SIG-M5 (cell line): Measurements from ENCODE around the gene AGMAT.

ENCODE experiments used
- DNase-seq: peaks from one replicate; lab custom pipeline; 2025; lab: John Stamatoyannopoulos, UW

AGMAT gene

DNA sequence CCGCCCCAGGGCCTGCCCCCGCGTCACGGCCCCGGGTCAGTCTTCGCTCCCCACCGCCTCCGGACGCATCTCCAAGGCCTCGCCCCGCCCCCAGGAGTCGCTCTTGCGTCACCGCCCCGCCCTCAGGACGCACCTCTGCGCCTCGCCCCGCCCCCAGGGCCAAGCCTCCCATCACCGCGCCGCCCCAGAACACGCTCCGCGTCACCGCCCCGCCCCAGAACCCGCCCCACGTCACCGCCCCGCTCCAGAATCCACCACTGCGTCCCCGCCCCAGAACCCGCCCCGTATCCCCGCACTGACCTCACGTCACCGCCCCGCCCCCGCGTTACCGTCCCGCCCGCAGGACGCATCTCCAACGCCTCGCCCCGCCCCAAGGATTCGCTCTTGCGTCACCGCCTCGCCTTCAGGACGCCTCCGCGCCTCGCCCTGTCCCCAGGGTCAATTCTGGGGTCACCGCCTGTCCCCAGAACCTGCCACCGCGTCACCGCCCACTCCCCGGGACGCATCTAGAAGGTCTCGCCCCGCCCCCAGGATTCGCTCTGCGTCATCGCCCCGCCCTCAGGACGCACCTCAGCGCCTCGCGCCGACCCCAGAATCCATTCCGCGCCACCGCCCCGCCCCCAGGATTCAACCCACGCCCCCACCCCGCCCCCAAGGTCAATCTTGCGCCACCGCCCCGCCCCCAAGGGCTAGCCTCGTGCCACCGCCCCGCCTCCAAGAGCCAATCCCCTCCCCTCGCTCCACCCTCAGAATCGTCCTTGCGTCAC, 60.4 kb downstream of the AGMAT start:
- DNase-seq = peak; percentile 73

DNA sequence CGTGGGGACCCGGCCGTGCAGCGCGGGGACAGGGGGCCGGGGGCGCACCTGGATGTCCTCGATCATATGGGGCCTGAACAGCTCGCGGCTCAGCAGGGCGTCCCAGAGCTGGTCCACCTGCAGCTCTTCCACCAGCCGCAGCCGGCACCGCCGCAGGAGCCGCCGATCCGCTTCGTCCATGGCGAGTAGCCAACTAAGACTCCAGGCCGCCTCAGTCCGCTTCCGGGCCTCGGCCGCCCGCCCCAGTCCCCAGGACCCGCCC, 60.9 kb downstream of the AGMAT start, which contains the start of gene CASP9:
Gene CASP9 (minus strand): TSS at position 195 of the 262 bp plus-strand sequence. CDS start 15 bp downstream, at position 180.
- no peak for DNase-seq

DNA sequence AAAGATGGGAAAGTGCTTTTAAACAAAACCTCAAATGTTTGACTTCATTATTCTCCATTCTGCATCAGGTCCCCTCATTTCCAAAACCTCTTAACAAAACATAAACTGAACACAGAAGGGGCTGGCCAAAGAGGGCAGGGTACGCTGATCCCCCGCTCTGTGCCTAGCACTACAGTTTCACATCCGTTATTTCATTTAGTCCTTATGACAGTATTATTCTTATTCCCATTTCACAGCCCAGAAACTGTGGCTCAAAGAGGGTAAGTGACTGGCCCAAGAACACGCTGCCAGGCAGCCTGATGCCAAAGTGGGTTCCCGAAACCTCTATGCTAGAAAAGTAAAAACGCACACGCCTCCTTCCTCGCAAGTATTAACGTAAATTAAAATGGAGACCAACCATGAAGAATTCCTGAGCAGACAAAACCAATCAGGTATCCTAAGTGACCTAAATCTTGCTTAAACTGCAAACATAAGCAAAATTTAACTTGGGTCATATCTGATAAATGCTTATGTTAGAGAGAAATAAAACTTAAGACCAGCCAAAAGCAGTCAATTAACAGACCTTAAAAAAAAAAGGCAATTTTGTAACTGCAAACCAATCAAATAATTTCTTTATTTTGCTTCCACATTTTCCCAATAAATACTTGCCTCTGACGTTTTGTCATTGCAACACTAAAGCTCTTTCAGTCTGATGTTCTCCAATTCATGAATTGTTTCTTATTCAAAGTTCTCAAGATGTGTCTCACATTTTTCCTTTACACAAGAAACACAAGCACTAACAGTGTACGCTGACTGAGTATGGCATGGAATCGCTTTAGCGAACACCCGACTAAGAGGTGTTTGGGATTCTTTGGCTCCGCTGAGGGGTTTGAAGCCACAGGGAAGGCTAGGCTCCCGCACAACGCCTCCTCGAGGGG, 61.5 kb downstream of the AGMAT start:
- DNase-seq = no peak

DNA sequence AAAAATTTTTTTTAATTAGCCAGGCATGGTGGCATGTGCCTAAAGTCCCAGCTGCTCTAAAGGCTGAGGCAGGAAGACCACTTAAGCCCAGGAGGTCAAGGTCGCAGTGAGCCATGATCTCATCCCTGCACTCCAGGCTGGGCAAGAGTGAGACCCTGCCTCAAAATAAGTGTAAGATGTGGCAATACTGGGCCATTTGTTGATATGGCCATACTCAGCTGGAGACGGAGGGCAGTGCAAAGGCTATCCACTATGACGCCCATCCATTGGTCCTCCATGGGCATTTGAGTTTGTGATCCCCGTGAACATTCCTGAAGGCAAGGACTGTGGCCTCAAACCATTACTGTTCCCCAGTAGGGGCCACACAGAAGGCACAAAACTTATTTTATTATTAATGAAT, 62.3 kb downstream of the AGMAT start:
- DNase-seq = no peak
